ENCODE measurements around the gene SREBF1.

SREBF1 gene

DNA sequence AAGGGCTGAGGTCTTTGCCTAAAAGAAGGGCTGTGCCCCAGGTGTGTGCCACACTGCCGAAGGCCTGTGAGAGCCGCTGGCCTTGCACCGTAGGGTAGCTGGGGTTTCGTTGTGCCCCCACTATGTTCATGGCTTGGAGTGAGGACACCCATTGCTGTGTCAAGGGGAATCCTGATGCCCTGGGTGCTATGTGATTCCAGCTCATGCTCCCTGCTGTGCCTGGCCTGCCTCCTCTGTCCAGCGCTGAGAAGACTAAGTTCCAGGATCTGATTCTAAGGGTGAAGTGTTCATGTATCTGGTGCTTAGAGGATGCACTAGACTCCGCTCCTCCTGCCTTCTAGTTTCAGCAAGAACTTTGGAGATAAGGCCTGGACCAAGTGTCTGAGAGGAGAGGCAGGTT lies 47.4 kb downstream of the SREBF1 start:
- Histone ChIP-seq H3K4me3 (ENCODE audit: insufficient read depth, low read depth, low read length, poor library complexity, severe bottlenecking) (no peak overlapping the region), H3K9me3 (ENCODE audit: control insufficient read depth, low read length) (no peaks in the 10 kb centered on the region), H3K27me3 (replicated peaks; ENCODE audit: control insufficient read depth, insufficient read depth, low read length, poor library complexity, severe bottlenecking) (no peaks in the 10 kb centered on the region), H3K27ac (ENCODE audit: insufficient read depth, low read length, poor library complexity, severe bottlenecking) (no peak overlapping the region), H3K36me3 (ENCODE audit: control insufficient read depth, insufficient read depth, low read length) (no peaks in the 10 kb centered on the region), H3K4me1 (ENCODE audit: control insufficient read depth, insufficient read depth, low read length, poor library complexity, severe bottlenecking) (peaks cover 10% of the 10 kb centered on the region)
- no peak for DNase-seq

GRCh38 chr17:17788967-17789366 lies 47.8 kb downstream of the SREBF1 start:
- Histone ChIP-seq H3K4me3 (ENCODE audit: insufficient read depth, low read depth, low read length, poor library complexity, severe bottlenecking) (no peak overlapping the region), H3K27ac (ENCODE audit: insufficient read depth, low read length, poor library complexity, severe bottlenecking) (no peak overlapping the region), H3K9me3 (ENCODE audit: control insufficient read depth, low read length) (no peaks in the 10 kb centered on the region), H3K36me3 (ENCODE audit: control insufficient read depth, insufficient read depth, low read length) (no peaks in the 10 kb centered on the region), H3K27me3 (replicated peaks; ENCODE audit: control insufficient read depth, insufficient read depth, low read length, poor library complexity, severe bottlenecking) (no peaks in the 10 kb centered on the region), H3K4me1 (ENCODE audit: control insufficient read depth, insufficient read depth, low read length, poor library complexity, severe bottlenecking) (peaks cover 15% of the 10 kb centered on the region)
- DNase-seq: no peak

- no peaks in the 10 kb centered on the region for H3K27me3 ChIP-seq (replicated peaks; ENCODE audit: control insufficient read depth, insufficient read depth, low read length, poor library complexity, severe bottlenecking)
- no peak overlapping the region for H3K4me3 ChIP-seq (ENCODE audit: insufficient read depth, low read depth, low read length, poor library complexity, severe bottlenecking)
- no peak for DNase-seq
- H3K36me3 ChIP-seq (ENCODE audit: control insufficient read depth, insufficient read depth, low read length): no peaks in the 10 kb centered on the region
- no peaks in the 10 kb centered on the region for H3K9me3 ChIP-seq (ENCODE audit: control insufficient read depth, low read length)
- no peak overlapping the region for H3K27ac ChIP-seq (ENCODE audit: insufficient read depth, low read length, poor library complexity, severe bottlenecking)
- peaks cover 9% of the 10 kb centered on the region for H3K4me1 ChIP-seq (ENCODE audit: control insufficient read depth, insufficient read depth, low read length, poor library complexity, severe bottlenecking)
These were observed 49.2 kb downstream of the SREBF1 start for GRCh38 chr17:17787568-17787967.

DNA sequence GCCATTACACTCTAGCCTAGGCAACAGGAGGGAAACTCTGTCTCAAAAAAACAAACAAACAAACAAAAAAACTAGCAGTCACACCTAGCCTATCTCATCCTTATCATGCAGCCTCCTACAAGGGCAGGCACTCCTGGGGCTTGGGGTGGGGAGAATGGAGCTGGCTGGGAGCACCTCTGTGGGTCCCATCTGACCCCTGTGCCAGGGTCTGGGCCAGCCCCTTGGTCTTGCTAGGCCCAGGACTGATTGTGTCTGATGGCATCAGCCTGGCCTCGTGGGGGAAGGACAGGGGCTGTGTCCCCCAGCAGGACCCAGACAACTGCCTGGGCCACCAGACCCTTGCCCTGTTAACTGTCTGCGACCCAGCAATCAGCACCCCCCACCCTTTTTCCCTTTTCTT lies 49.8 kb downstream of the SREBF1 start:
- Histone ChIP-seq H3K4me1 (ENCODE audit: control insufficient read depth, insufficient read depth, low read length, poor library complexity, severe bottlenecking) (peaks cover 14% of the 10 kb centered on the region), H3K36me3 (ENCODE audit: control insufficient read depth, insufficient read depth, low read length) (no peaks in the 10 kb centered on the region), H3K4me3 (ENCODE audit: insufficient read depth, low read depth, low read length, poor library complexity, severe bottlenecking) (no peak overlapping the region), H3K27me3 (replicated peaks; ENCODE audit: control insufficient read depth, insufficient read depth, low read length, poor library complexity, severe bottlenecking) (no peaks in the 10 kb centered on the region), H3K9me3 (ENCODE audit: control insufficient read depth, low read length) (no peaks in the 10 kb centered on the region), H3K27ac (ENCODE audit: insufficient read depth, low read length, poor library complexity, severe bottlenecking) (no peak overlapping the region)
- no peak for DNase-seq

GRCh38 chr17:17785407-17785806 lies 51.4 kb downstream of the SREBF1 start:
- Histone ChIP-seq H3K36me3 (ENCODE audit: control insufficient read depth, insufficient read depth, low read length) (no peaks in the 10 kb centered on the region), H3K4me3 (ENCODE audit: insufficient read depth, low read depth, low read length, poor library complexity, severe bottlenecking) (no peak overlapping the region), H3K27ac (ENCODE audit: insufficient read depth, low read length, poor library complexity, severe bottlenecking) (no peak overlapping the region), H3K27me3 (replicated peaks; ENCODE audit: control insufficient read depth, insufficient read depth, low read length, poor library complexity, severe bottlenecking) (no peaks in the 10 kb centered on the region), H3K9me3 (ENCODE audit: control insufficient read depth, low read length) (no peaks in the 10 kb centered on the region), H3K4me1 (ENCODE audit: control insufficient read depth, insufficient read depth, low read length, poor library complexity, severe bottlenecking) (peaks cover 17% of the 10 kb centered on the region)
- no peak for DNase-seq

DNA sequence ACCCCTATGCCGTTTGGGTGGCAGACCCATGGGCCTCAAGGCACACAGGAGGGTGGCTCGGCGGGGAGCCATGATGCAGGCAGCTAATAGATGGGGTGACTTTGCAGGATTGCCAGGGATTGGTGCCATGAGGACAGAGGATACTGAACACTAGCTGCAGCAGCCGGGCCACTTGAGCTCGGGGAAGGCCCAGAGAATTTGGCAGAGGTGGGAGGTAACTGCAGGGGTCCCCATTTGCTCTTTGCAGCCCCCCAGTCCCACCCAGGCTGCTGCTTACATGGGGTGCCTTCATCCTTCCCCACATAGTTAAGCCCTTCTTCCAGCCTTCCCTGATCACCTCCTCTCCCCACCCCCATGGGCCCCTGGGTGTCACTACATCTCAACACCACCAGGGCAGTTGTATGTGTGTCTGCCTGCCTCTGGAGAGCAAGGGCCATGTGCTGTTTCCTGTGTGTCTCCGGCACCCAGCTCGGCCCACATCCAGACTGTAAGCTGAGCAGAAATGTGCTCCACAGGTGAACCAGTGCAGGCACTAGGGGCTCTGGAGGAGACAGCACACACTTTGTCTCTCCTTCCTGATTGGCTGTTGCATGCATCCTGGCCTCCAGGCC lies 52.0 kb downstream of the SREBF1 start:
- Histone ChIP-seq H3K27ac (ENCODE audit: insufficient read depth, low read length, poor library complexity, severe bottlenecking) (no peak overlapping the region), H3K27me3 (replicated peaks; ENCODE audit: control insufficient read depth, insufficient read depth, low read length, poor library complexity, severe bottlenecking) (no peaks in the 10 kb centered on the region), H3K4me3 (ENCODE audit: insufficient read depth, low read depth, low read length, poor library complexity, severe bottlenecking) (no peak overlapping the region), H3K36me3 (ENCODE audit: control insufficient read depth, insufficient read depth, low read length) (no peaks in the 10 kb centered on the region), H3K9me3 (ENCODE audit: control insufficient read depth, low read length) (no peaks in the 10 kb centered on the region), H3K4me1 (ENCODE audit: control insufficient read depth, insufficient read depth, low read length, poor library complexity, severe bottlenecking) (peaks cover 17% of the 10 kb centered on the region)
- no peak for DNase-seq

DNA sequence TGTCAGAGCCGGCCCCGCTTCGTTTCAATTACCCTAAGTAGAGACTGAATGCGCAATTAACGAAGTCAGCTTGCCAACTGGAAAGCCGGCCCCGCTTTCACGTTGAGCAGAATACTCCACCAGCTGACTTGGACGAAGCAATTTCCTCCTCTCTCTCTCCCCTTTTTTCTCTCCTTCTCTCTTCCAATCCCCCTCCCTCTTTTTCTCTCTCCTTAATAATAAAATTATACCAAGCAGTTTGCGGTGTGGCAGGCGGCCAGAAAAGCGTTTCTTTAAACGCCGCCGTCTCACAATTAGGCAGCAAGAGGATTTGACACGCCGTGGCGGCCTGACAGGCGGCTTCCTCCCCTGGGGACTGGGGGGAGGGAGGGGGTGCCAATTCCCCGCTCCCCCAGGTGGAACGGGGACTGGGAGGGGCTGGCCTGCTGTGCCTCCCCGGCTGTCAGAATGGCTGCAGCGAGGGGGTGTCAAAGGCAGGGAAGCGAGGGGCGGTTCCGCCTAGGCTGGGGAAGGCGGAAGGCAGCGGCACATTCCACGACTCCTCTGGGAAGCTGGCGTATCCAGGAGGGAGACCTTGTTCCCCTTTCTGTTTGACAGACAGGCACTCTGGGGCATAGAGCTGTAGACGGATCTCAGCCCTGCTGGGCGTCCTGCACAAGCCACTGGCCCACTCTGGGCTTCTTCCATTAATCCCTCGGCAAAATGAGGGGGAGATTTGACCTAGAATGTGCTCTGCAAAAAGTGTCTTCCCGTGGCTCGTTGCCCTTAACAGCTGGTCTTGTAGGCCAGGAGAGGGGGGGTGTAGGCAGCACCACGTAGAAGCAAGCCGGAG lies 52.7 kb downstream of the SREBF1 start:
- H3K27ac ChIP-seq (ENCODE audit: insufficient read depth, low read length, poor library complexity, severe bottlenecking): peak overlapping the region; percentile 32
- H3K4me1 ChIP-seq (ENCODE audit: control insufficient read depth, insufficient read depth, low read length, poor library complexity, severe bottlenecking): peaks cover 17% of the 10 kb centered on the region
- peak overlapping the region; percentile 68 for H3K4me3 ChIP-seq (ENCODE audit: insufficient read depth, low read depth, low read length, poor library complexity, severe bottlenecking)
- DNase-seq: no peak
- H3K27me3 ChIP-seq (replicated peaks; ENCODE audit: control insufficient read depth, insufficient read depth, low read length, poor library complexity, severe bottlenecking): no peaks in the 10 kb centered on the region
- H3K36me3 ChIP-seq (ENCODE audit: control insufficient read depth, insufficient read depth, low read length): no peaks in the 10 kb centered on the region
- H3K9me3 ChIP-seq (ENCODE audit: control insufficient read depth, low read length): no peaks in the 10 kb centered on the region

DNA sequence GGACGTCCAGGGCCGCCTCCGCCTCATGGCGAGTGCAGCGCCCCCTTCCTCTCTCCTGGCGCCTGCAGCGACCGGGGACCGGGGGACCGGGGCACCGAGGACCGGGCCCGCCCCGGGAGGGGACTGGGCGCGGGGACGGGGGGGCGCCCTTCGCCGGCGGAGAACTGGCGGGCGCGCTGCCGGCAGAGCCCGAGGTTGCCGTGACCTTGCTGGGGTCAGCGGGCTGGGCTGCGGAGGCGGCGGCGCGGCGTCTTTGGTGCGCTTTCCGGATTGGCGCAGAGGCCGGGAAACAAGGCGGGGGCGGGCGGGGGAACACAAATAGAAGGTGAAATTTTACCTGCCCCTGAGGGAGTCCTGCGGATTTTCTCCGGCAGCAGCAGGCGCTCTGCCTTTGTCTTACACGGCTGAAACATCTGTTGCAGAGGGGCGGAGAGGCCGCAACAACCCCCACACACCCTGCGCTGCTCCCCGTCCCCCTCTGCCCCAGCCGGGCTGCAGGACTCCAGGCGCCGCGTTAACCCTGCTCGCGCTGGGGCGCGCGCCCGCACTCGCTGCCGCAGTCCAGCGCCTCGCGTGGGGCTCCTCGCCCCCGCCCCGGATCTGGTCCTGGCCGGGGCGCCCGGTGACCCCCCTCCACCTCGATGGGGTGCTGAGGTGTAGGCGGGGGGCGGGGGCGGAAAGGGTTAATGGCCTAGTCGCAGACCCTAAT lies 53.5 kb downstream of the SREBF1 start:
- no peaks in the 10 kb centered on the region for H3K36me3 ChIP-seq (ENCODE audit: control insufficient read depth, insufficient read depth, low read length)
- peak overlapping the region; percentile 68 for H3K4me3 ChIP-seq (ENCODE audit: insufficient read depth, low read depth, low read length, poor library complexity, severe bottlenecking)
- peak overlapping the region; percentile 32 for H3K27ac ChIP-seq (ENCODE audit: insufficient read depth, low read length, poor library complexity, severe bottlenecking)
- no peaks in the 10 kb centered on the region for H3K9me3 ChIP-seq (ENCODE audit: control insufficient read depth, low read length)
- H3K27me3 ChIP-seq (replicated peaks; ENCODE audit: control insufficient read depth, insufficient read depth, low read length, poor library complexity, severe bottlenecking): no peaks in the 10 kb centered on the region
- H3K4me1 ChIP-seq (ENCODE audit: control insufficient read depth, insufficient read depth, low read length, poor library complexity, severe bottlenecking): peaks cover 17% of the 10 kb centered on the region
- peak; percentile 35 to 51 (median 50) for DNase-seq

- DNase-seq: no peak
These were observed 54.2 kb downstream of the SREBF1 start for GRCh38 chr17:17782523-17783115.

More at GRCh38 chr17:17782523-17783115, 54.2 kb downstream of the SREBF1 start:
- H3K36me3 ChIP-seq (ENCODE audit: control insufficient read depth, insufficient read depth, low read length): no peaks in the 10 kb centered on the region
- peak overlapping the region; percentile 68 for H3K4me3 ChIP-seq (ENCODE audit: insufficient read depth, low read depth, low read length, poor library complexity, severe bottlenecking)
- H3K27me3 ChIP-seq (replicated peaks; ENCODE audit: control insufficient read depth, insufficient read depth, low read length, poor library complexity, severe bottlenecking): no peaks in the 10 kb centered on the region
- H3K4me1 ChIP-seq (ENCODE audit: control insufficient read depth, insufficient read depth, low read length, poor library complexity, severe bottlenecking): peaks cover 17% of the 10 kb centered on the region
- no peaks in the 10 kb centered on the region for H3K9me3 ChIP-seq (ENCODE audit: control insufficient read depth, low read length)
- H3K27ac ChIP-seq (ENCODE audit: insufficient read depth, low read length, poor library complexity, severe bottlenecking): peak overlapping the region; percentile 32
